ENCODE data around the gene CNBD2.
"Not testable (repeated sequence)": the region's sequence is repeated elsewhere in the genome, so short reads cannot be mapped to it uniquely, and the experiment has no call there.

Gene CNBD2

GRCh38 chr20:36066777-36067176 lies 98.4 kb downstream of the CNBD2 start:
- H3K9me3 ChIP-seq (ENCODE audit: control insufficient read depth, insufficient read depth, low read depth, low read length): no peaks in the 10 kb centered on the region
- TF ChIP-seq MYNN (tag by site-specific recombination; IDR thresholded peaks at IDR 0.05; ENCODE audit: borderline replicate concordance): no peak
- no peak for TF ChIP-seq ZNF560 (tag by site-specific recombination; IDR thresholded peaks at IDR 0.05; ENCODE audit: borderline replicate concordance)
- peak; percentile 45 for TF ChIP-seq ZIC2 (tag by site-specific recombination; IDR thresholded peaks at IDR 0.05)
- TF ChIP-seq ZNF433 (tag by site-specific recombination; IDR thresholded peaks at IDR 0.05; ENCODE audit: low read depth): no peak
- no peak for TF ChIP-seq KLF16 (tag by site-specific recombination; IDR thresholded peaks at IDR 0.05)
- peak; percentile 35; the same call in 1 of the 2 replicates for TF ChIP-seq SCRT2 (tag by site-specific recombination; IDR thresholded peaks at IDR 0.05)
- no peak for TF ChIP-seq ZNF211 (tag by site-specific recombination; IDR thresholded peaks at IDR 0.05; ENCODE audit: low read depth)
- TF ChIP-seq GLI4 (tag by site-specific recombination; IDR thresholded peaks at IDR 0.05): no peak
- TF ChIP-seq ZXDB (tag by site-specific recombination; IDR thresholded peaks at IDR 0.05): no peak
- no peak for TF ChIP-seq ZNF146 (tag by site-specific recombination; IDR thresholded peaks at IDR 0.05)
- no peak overlapping the region for H3K4me3 ChIP-seq (ENCODE audit: low read depth, low read length)
- H3K27ac ChIP-seq (ENCODE audit: extremely low read depth, low read depth, low read length): no peak overlapping the region
- no peaks in the 10 kb centered on the region for H3K36me3 ChIP-seq (ENCODE audit: control insufficient read depth in 2 of 2, insufficient read depth in 1 of 2, low read length in 2 of 2)
- ChIA-PET POLR2A (interaction anchor here (0.6 kb wide), 1 partner anchor 36 kb away, joined by 3 read pairs; no protein-coding TSS in a partner anchor), CTCF (interaction anchor here (1.1 kb wide), 1 partner anchor 74 kb away, joined by 4 read pairs; no protein-coding TSS in a partner anchor)
- H3K4me1 ChIP-seq (ENCODE audit: control insufficient read depth, insufficient read depth, low read length): no peaks in the 10 kb centered on the region

- H3K4me3 ChIP-seq (ENCODE audit: low read depth, low read length); POLR2A ChIA-PET; H3K9me3 ChIP-seq (ENCODE audit: control insufficient read depth, insufficient read depth, low read depth, low read length); H3K4me1 ChIP-seq (ENCODE audit: control insufficient read depth, insufficient read depth, low read length); H3K27ac ChIP-seq (ENCODE audit: extremely low read depth, low read depth, low read length); H3K36me3 ChIP-seq (ENCODE audit: control insufficient read depth in 2 of 2, insufficient read depth in 1 of 2, low read length in 2 of 2): not testable (repeated sequence)
- CTCF ChIA-PET: interaction anchor here (0.6 to 0.7 kb wide), 2 partner anchors 70 to 75 kb away, joined by 4 to 5 read pairs; no protein-coding TSS in a partner anchor
Measured at GRCh38 chr20:36068526-36068925, 100.1 kb downstream of the CNBD2 start.

- ChIA-PET CTCF (interaction anchor here (0.6 kb wide), 1 partner anchor 58 kb away, joined by 4 read pairs; no protein-coding TSS in a partner anchor), POLR2A (interaction anchor here (0.6 kb wide), 2 partner anchors 19 to 286 kb away, joined by 3 read pairs; no protein-coding TSS in a partner anchor)
- Histone ChIP-seq H3K4me1 (ENCODE audit: control insufficient read depth, insufficient read depth, low read length) (no peaks in the 10 kb centered on the region), H3K4me3 (ENCODE audit: low read depth, low read length) (no peak overlapping the region), H3K9me3 (ENCODE audit: control insufficient read depth, insufficient read depth, low read depth, low read length) (no peaks in the 10 kb centered on the region), H3K27ac (ENCODE audit: extremely low read depth, low read depth, low read length) (no peak overlapping the region), H3K36me3 (ENCODE audit: control insufficient read depth in 2 of 2, insufficient read depth in 1 of 2, low read length in 2 of 2) (no peaks in the 10 kb centered on the region)
- TF ChIP-seq GLIS1 (tag by site-specific recombination; IDR thresholded peaks at IDR 0.05): peak; percentile 54; the same call in 1 of the 2 replicates
- no peak for TF ChIP-seq ZNF747 (tag by site-specific recombination; IDR thresholded peaks at IDR 0.05)
- peak; percentile 83 for TF ChIP-seq ZIC2 (tag by site-specific recombination; IDR thresholded peaks at IDR 0.05)
- TF ChIP-seq ZNF140 (tag by site-specific recombination; IDR thresholded peaks at IDR 0.05): no peak
- TF ChIP-seq ZNF292 (tag by site-specific recombination; IDR thresholded peaks at IDR 0.05; ENCODE audit: borderline replicate concordance, low read depth): no peak
- no peak for TF ChIP-seq ZNF138 (tag by site-specific recombination; IDR thresholded peaks at IDR 0.05; ENCODE audit: borderline replicate concordance)
Measured at GRCh38 chr20:36070451-36070850, 102.1 kb downstream of the CNBD2 start.

- Histone ChIP-seq H3K36me3 (ENCODE audit: control insufficient read depth in 2 of 2, insufficient read depth in 1 of 2, low read length in 2 of 2) (no peaks in the 10 kb centered on the region), H3K4me3 (ENCODE audit: low read depth, low read length) (no peak overlapping the region), H3K9me3 (ENCODE audit: control insufficient read depth, insufficient read depth, low read depth, low read length) (no peaks in the 10 kb centered on the region), H3K27ac (ENCODE audit: extremely low read depth, low read depth, low read length) (no peak overlapping the region), H3K4me1 (ENCODE audit: control insufficient read depth, insufficient read depth, low read length) (no peaks in the 10 kb centered on the region)
- TF ChIP-seq PRDM1 (tag by site-specific recombination; IDR thresholded peaks at IDR 0.05) (peak; percentile 95), ZNF366 (tag by site-specific recombination; conservative IDR thresholded peaks at IDR 0.05) (peak; percentile 43; the same call in 1 of the 2 replicates), ZNF37A (tag by site-specific recombination; IDR thresholded peaks at IDR 0.05) (no peak), ZBTB48 (tag by site-specific recombination; IDR thresholded peaks at IDR 0.05) (0 out of 2 replicates have a peak, but pooled peaks have one; percentile 15)
- ChIA-PET POLR2A (no interaction called here), CTCF (interaction anchor here (0.6 to 1.2 kb wide), 4 partner anchors 13 to 1129 kb away, joined by 3 to 5 read pairs (median 4); no protein-coding TSS in a partner anchor)
Measured at GRCh38 chr20:36071848-36072247, 103.5 kb downstream of the CNBD2 start.
